Lung (tissue), 12 donors: Measurements from ENCODE around the gene MDGA2. TPM values are rescaled to one million over a fixed set of nuclear protein-coding genes. Genes with fewer than 3 reads are reported as not detected.

Source experiments
- ATAC-seq: fragments of 200-7000 bp; cut with Tn5 transposase; one replicate; pipeline ENCODE4 v1.9.1; 2020; ENCODE audit warnings: moderate number of reproducible peaks; ENCODE audit not compliant: insufficient read depth, low FRiP score
- DNase-seq, 3 donors: peaks; one replicate each; pipeline ENCODE4 v3.0.0-alpha.2; 2013 to 2017
- H3K27ac ChIP-seq, 2 donors: one replicate each; pipeline ENCODE4 v1.5.1; 2013; ENCODE audit warnings: mild to moderate bottlenecking in 2 of 2, moderate library complexity in 2 of 2, control low read depth in 1 of 2, inconsistent platforms in 1 of 2, low read depth in 1 of 2, low read length in 1 of 2
- H3K27me3 ChIP-seq, 3 donors: one replicate each; pipeline ENCODE4 v1.5.1; 2013; ENCODE audit warnings: low read length in 2 of 3; ENCODE audit not compliant: control insufficient read depth in 3 of 3, insufficient read depth in 3 of 3
- H3K36me3 ChIP-seq, 4 donors: one replicate each; pipeline ENCODE4 v1.5.1; 2013; ENCODE audit warnings: low read length in 4 of 4, mild to moderate bottlenecking in 1 of 4, moderate library complexity in 1 of 4; ENCODE audit not compliant: control insufficient read depth in 4 of 4, insufficient read depth in 4 of 4
- H3K4me1 ChIP-seq, 5 donors: one replicate each; pipeline ENCODE4 v1.5.1; 2013; ENCODE audit warnings: low read length in 5 of 5, mild to moderate bottlenecking in 2 of 5, moderate library complexity in 1 of 5; ENCODE audit not compliant: control insufficient read depth in 5 of 5, insufficient read depth in 5 of 5
- H3K4me3 ChIP-seq: one replicate; pipeline ENCODE4 v1.5.1; 2013; ENCODE audit warnings: mild to moderate bottlenecking, control low read depth, moderate library complexity
- H3K9ac ChIP-seq, 2 donors: one replicate each; pipeline ENCODE4 v1.5.1; 2013; ENCODE audit warnings: low read length in 2 of 2, control low read depth in 1 of 2; ENCODE audit not compliant: insufficient read depth in 1 of 2
- H3K9me3 ChIP-seq, 4 donors: one replicate each; pipeline ENCODE4 v1.5.1; 2013; ENCODE audit warnings: low read length in 3 of 4, mild to moderate bottlenecking in 1 of 4, moderate library complexity in 1 of 4; ENCODE audit not compliant: control insufficient read depth in 4 of 4, insufficient read depth in 3 of 4
- CTCF ChIP-seq: IDR thresholded peaks from 2 replicates; pipeline ENCODE4 v1.5.1; 2012; ENCODE audit warnings: mild to moderate bottlenecking; ENCODE audit errors: control extremely low read depth, extremely low read depth
- WGBS, 2 donors: extraction: QIAGEN DNeasy Blood & Tissue Kit; methylation state at CpG; one replicate each; pipeline ENCODE4 v1.1.7; 2013; 5-methylcytosine and 5-hydroxymethylcytosine counted together
- polyA plus RNA-seq, 2 donors: library from polyadenylated mRNA; stranded (reverse); fragments of 200-250 nt; gene quantifications; one replicate each; pipeline ENCODE4 v1.2.1, GENCODE V29; 2013
- total RNA-seq, 2 donors: library from RNA; depleted of rRNA in 1 of 2; stranded (reverse); fragments of >200 nt in 1 of 2; gene quantifications; one replicate each; pipeline ENCODE4 v1.2.1, GENCODE V29; 2014 to 2021
- donor health status: control.
- donor health status: control.
- donor health status: Bipolar disorder and iron deficiency.
- donor health status: healthy.
- donor health status: DM: yes; HTN: yes; CAD: no.

The MDGA2 gene
- total and polyA plus RNA-seq, 4 donors = 0.03 to 3.2 TPM; not detected in 2

GRCh38 chr14:47103771-47104170 lies 571.6 kb downstream of the MDGA2 start:
- WGBS, 2 donors = 59 to 70% methylated on average over 2 of the region's 2 CpGs
- Histone ChIP-seq H3K4me3 (no peak overlapping the region), H3K36me3 (no peaks in the 10 kb centered on the region), H3K9ac (no peak overlapping the region), H3K4me1 (no peaks in the 10 kb centered on the region), H3K27me3 (no peaks in the 10 kb centered on the region), H3K9me3 (no peaks in the 10 kb centered on the region), H3K27ac (no peak overlapping the region)
- ATAC-seq = no peak
- DNase-seq = no peak
- TF ChIP-seq CTCF = no peak

GRCh38 chr14:47102472-47102871 lies 572.9 kb downstream of the MDGA2 start:
- Histone ChIP-seq H3K4me1 (no peaks in the 10 kb centered on the region), H3K27ac (no peak overlapping the region), H3K9ac (no peak overlapping the region), H3K4me3 (no peak overlapping the region), H3K9me3 (no peaks in the 10 kb centered on the region), H3K27me3 (no peaks in the 10 kb centered on the region), H3K36me3 (no peaks in the 10 kb centered on the region)
- ATAC-seq (no peak), DNase-seq (peak in 1 of 3 donors; percentile 0)
- WGBS, 2 donors = 50 to 61% methylated on average over 3 of the region's 3 CpGs
- no peak for TF ChIP-seq CTCF

GRCh38 chr14:47085678-47086077 lies 589.7 kb downstream of the MDGA2 start:
- H3K27ac ChIP-seq = no peak overlapping the region
- DNase-seq = no peak
- no peaks in the 10 kb centered on the region for H3K9me3 ChIP-seq
- no peak overlapping the region for H3K4me3 ChIP-seq
- H3K9ac ChIP-seq = no peak overlapping the region
- no peak for TF ChIP-seq CTCF
- no peaks in the 10 kb centered on the region for H3K27me3 ChIP-seq
- 96 to 98% methylated on average over 1 of the region's 1 CpG for WGBS, 2 donors
- no peaks in the 10 kb centered on the region for H3K4me1 ChIP-seq
- no peaks in the 10 kb centered on the region for H3K36me3 ChIP-seq
- ATAC-seq = no peak

DNA sequence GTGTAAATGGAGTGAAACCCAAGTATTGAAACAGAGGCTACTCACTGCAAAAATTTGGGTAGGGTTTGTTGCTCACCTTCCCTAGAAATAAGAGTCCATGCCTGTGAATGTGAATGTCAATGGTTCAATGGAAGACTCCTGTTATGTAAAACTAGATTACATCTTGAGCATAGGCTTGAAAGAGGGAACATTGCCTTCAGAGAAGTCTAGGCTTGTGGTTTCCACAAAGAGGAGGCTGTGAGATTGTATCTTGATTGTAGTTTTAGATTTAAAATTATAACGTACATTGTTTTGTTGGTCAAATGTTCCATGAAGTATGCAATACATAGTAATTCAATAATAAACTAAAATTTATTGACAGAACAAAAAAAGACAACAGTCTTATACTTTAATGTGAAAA lies 610.1 kb downstream of the MDGA2 start:
- TF ChIP-seq CTCF = no peak
- H3K9ac ChIP-seq = no peak overlapping the region
- ATAC-seq (no peak), DNase-seq (no peak)
- 43 to 57% methylated on average over 1 of the region's 1 CpG for WGBS, 2 donors
- H3K36me3 ChIP-seq = no peaks in the 10 kb centered on the region
- H3K4me1 ChIP-seq = no peaks in the 10 kb centered on the region
- no peaks in the 10 kb centered on the region for H3K27me3 ChIP-seq
- no peak overlapping the region for H3K27ac ChIP-seq
- no peaks in the 10 kb centered on the region for H3K9me3 ChIP-seq
- H3K4me3 ChIP-seq = no peak overlapping the region
